ENCODE measurements around the gene RNF214. TPM values are rescaled to one million over a fixed set of nuclear protein-coding genes. Genes with fewer than 3 reads are reported as not detected.

Gene RNF214
- total and polyA plus RNA-seq, 8 donors = 6.7 to 21.6 (median 11.0) TPM

DNA sequence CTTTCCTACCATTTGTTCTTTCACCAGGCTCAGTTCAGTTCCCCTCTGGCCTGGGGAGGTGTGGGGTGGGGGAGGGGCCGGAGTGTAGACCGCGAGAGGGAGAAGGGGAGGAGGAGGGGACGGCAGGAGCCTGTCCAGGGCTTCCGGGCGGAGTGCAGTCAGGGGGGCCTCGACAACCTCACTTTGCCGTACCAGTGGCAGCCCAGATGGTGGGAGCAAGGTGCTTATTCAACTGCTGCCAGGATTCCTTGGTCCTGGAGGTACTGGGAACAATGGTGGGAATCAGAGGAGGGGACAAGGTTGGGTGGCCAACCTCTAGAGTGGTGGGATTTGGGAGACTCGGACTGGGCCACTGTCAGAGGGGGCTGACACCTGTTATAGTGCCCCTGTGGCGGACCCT lies 82.4 kb downstream of the RNF214 start:
- 9 to 32% (median 27%) methylated on average over 10 of the region's 10 CpGs for WGBS, 5 donors
- H3K4me1 ChIP-seq = peaks cover 19 to 34% (median 26%) of the 10 kb centered on the region in 4 donors
- peak overlapping the region; percentile 77 to 92 (median 88) for H3K4me3 ChIP-seq
- H3K9me3 ChIP-seq = no peaks in the 10 kb centered on the region
- peak in 1 of 2 donors; percentile 36 for DNase-seq
- no peaks in the 10 kb centered on the region for H3K27me3 ChIP-seq
- no peaks in the 10 kb centered on the region for H3K36me3 ChIP-seq
- H3K27ac ChIP-seq = peak overlapping the region in 1 of 5 donors; percentile 83
- intact Hi-C loops (cut with DNase I; ENCODE audit: low total_unique reads) = loop anchor here (10.0 kb wide), 1 partner anchor 80 kb away; the partner anchor contains the start of genes PCSK7 and RNF214
- TF ChIP-seq, protein P1, sequence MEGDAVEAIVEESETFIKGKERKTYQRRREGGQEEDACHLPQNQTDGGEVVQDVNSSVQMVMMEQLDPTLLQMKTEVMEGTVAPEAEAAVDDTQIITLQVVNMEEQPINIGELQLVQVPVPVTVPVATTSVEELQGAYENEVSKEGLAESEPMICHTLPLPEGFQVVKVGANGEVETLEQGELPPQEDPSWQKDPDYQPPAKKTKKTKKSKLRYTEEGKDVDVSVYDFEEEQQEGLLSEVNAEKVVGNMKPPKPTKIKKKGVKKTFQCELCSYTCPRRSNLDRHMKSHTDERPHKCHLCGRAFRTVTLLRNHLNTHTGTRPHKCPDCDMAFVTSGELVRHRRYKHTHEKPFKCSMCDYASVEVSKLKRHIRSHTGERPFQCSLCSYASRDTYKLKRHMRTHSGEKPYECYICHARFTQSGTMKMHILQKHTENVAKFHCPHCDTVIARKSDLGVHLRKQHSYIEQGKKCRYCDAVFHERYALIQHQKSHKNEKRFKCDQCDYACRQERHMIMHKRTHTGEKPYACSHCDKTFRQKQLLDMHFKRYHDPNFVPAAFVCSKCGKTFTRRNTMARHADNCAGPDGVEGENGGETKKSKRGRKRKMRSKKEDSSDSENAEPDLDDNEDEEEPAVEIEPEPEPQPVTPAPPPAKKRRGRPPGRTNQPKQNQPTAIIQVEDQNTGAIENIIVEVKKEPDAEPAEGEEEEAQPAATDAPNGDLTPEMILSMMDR (IDR thresholded peaks at IDR 0.05) = no peak
- TF ChIP-seq POLR2AphosphoS5 (IDR thresholded peaks at IDR 0.05) (no peak), EP300 (IDR thresholded peaks at IDR 0.05) (no peak), POLR2A (IDR thresholded peaks at IDR 0.05) (no peak)

DNA sequence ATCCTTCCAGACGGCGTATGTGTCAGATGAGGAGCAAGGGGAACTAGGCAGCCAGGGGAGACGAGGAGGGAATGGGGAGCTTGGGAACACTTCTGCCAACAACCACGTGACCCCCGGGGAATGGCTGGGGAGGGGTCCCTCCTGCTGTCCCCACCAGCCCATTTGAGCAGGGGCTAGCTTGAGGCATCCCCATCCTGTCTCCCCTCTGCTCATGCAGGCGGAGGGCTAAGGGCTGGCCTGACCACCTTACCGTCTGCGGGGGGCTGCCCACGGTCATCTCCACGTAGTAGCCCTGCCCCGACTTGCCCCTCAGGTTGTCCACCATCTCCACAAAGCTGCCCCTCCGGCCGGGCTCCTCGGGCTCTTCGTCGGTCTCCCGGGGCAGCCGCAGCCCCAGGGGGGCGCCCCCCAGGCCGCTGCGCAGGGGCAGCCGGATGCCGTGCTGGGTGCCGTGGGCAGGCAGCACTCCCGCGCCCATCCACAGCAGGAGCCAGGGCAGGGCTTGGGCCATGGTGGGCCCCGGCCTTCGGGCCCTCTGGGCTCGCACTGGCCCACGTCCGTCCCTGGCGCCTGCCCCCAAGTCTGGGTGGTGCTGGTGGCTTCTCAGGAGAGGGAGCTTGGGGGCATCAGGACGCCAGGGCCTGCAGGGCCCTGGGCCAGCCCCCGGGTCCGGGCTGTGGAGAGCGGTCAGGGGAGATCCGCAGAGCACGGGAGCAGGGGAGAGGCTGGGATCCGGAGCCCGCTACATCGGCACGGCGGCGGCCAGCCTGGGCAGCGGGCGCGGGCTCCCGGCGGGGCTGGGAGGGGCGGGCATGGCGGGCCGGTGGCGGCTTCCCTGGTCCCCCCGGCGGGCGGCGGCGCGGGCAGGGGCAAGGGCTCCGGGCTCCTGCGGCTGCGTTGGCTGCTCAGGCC lies 83.1 kb downstream of the RNF214 start:
- intact Hi-C loops (cut with DNase I; ENCODE audit: low total_unique reads) = loop anchor here (10.0 kb wide), 1 partner anchor 81 kb away; the partner anchor contains the start of genes PCSK7 and RNF214
- no peak for TF ChIP-seq POLR2A (IDR thresholded peaks at IDR 0.05)
- TF ChIP-seq, protein P1 (IDR thresholded peaks at IDR 0.05) = no peak
- TF ChIP-seq EP300 (IDR thresholded peaks at IDR 0.05) = no peak
- no peak for TF ChIP-seq POLR2AphosphoS5 (IDR thresholded peaks at IDR 0.05)
- H3K27ac ChIP-seq = peak overlapping the region in 4 of 5 donors; percentile 32 to 83 (median 65)
- H3K4me1 ChIP-seq = peaks cover 19 to 34% (median 26%) of the 10 kb centered on the region in 4 donors
- H3K9me3 ChIP-seq = no peaks in the 10 kb centered on the region
- H3K27me3 ChIP-seq = no peaks in the 10 kb centered on the region
- H3K4me3 ChIP-seq = peak overlapping the region; percentile 77 to 92 (median 88)
- WGBS, 5 donors = 1 to 3% (median 2%) methylated on average over 12 to 62 of the region's 62 CpGs
- no peaks in the 10 kb centered on the region for H3K36me3 ChIP-seq
- DNase-seq = peak in 1 of 2 donors; percentile 21

DNA sequence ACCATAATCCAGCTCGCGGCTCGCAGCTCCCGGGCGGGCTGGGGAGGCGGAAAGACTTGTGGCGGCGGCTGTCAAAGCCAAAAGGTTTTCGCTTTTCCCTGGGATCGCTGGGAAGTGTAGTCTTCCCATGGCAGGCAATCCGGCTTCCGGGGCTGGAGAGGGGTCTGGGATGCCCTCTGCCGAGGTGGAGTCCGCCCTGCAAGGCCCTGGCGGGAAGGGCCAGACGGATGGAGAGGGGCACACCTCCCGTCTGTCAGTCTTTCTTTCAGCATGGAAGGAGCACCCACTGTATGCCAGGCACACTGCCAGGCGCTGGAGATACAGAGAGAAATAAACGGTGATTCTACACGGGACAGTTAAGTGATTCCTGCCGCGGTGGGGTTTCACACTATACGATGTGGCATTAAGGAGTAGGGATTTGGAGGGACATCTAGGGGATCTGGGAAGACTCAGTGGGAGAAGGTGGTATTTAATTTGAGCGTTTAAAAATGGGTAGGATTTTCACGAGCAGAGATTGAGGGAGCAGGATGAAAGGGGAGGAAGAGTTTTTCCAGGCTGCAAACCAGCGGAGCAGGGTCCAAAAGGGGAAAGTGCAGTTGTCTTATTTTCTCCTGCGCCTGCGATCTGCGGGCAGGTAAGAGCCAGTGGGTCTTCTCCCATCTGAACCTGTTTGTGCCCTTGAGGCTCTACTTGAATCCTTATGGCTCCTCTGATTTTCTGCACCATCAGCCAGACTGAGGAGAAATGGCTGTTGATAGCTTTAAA lies 83.9 kb downstream of the RNF214 start, which contains the start of gene BACE1:
Gene BACE1 (minus strand): TSS at position 60 of the 765 bp plus-strand sequence. CDS start 461 bp downstream, outside the sequence.
- H3K4me3 ChIP-seq = peak within 1 kb of the TSS; percentile 77 to 92 (median 88)
- peak; percentile 77 to 95 for DNase-seq
- no peaks in the 10 kb centered on the region for H3K36me3 ChIP-seq
- peak within 1 kb of the TSS in 4 of 5 donors; percentile 32 to 83 (median 65) for H3K27ac ChIP-seq
- intact Hi-C loops (cut with DNase I; ENCODE audit: low total_unique reads) = loop anchor here (10.0 kb wide), 1 partner anchor 82 kb away; the partner anchor contains the start of genes PCSK7 and RNF214
- H3K27me3 ChIP-seq = no peaks in the 10 kb centered on the region
- WGBS, 5 donors = 6 to 9% (median 7%) methylated on average over 26 to 29 of the region's 29 CpGs
- H3K4me1 ChIP-seq = peaks cover 19 to 34% (median 26%) of the 10 kb centered on the region in 4 donors
- H3K9me3 ChIP-seq = no peaks in the 10 kb centered on the region
- TF ChIP-seq EP300 (IDR thresholded peaks at IDR 0.05) = no peak
- TF ChIP-seq, protein P1 (IDR thresholded peaks at IDR 0.05) = peak in 3 of 7 experiments; percentile 3 to 23 (median 6)
- TF ChIP-seq POLR2AphosphoS5 (IDR thresholded peaks at IDR 0.05) = peak in 2 of 3 donors; percentile 53 to 61
- TF ChIP-seq POLR2A (IDR thresholded peaks at IDR 0.05) = no peak

DNA sequence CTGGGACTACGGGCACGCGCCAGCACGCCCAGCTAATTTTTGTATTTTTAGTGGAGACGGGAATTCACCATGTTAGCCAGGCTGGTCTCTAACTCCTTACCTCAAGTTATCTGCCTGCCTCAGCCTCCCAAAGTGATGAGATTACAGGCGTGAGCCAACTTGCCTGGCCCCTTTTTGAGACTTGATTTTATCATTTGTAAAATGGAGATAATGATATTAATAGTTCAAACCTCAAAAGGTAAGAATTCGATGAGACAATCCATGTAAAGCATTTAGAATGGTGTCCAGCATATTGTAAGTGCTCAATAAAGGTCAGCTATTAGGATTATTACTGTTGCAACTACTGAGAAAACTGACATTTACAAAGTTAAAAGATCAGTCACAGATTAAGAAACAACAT lies 86.3 kb downstream of the RNF214 start:
- Histone ChIP-seq H3K27ac (no peak overlapping the region), H3K4me3 (no peak overlapping the region), H3K4me1 (peaks cover 18 to 32% (median 23%) of the 10 kb centered on the region in 4 donors), H3K9me3 (no peaks in the 10 kb centered on the region), H3K27me3 (no peaks in the 10 kb centered on the region), H3K36me3 (no peaks in the 10 kb centered on the region)
- 75 to 87% (median 85%) methylated on average over 7 of the region's 7 CpGs for WGBS, 5 donors
- intact Hi-C loops (cut with DNase I; ENCODE audit: low total_unique reads) = loop anchor here (10.0 kb wide), 1 partner anchor 84 kb away; the partner anchor contains the start of genes PCSK7 and RNF214
- no peak for TF ChIP-seq POLR2AphosphoS5 (IDR thresholded peaks at IDR 0.05)
- TF ChIP-seq POLR2A (IDR thresholded peaks at IDR 0.05) = no peak
- TF ChIP-seq, protein P1 (IDR thresholded peaks at IDR 0.05) = no peak
- TF ChIP-seq EP300 (IDR thresholded peaks at IDR 0.05) = no peak
- DNase-seq = no peak

Measured in stomach (tissue), 9 donors.